ENCODE data around the gene KIAA1671. TPM values are rescaled to one million over a fixed set of nuclear protein-coding genes. Genes with fewer than 3 reads are reported as not detected.
"Not testable (repeated sequence)": the region's sequence is repeated elsewhere in the genome, so short reads cannot be mapped to it uniquely, and the experiment has no call there.

KIAA1671 gene
- 7.1 and 7.5 TPM in 2 replicates for total RNA-seq (2014; rRNA removed; shearing (Covaris generic))
- polyA plus RNA-seq (2014; cell fraction: nucleus; rRNA removed), result 2.8 and 5.3 TPM in 2 replicates

DNA sequence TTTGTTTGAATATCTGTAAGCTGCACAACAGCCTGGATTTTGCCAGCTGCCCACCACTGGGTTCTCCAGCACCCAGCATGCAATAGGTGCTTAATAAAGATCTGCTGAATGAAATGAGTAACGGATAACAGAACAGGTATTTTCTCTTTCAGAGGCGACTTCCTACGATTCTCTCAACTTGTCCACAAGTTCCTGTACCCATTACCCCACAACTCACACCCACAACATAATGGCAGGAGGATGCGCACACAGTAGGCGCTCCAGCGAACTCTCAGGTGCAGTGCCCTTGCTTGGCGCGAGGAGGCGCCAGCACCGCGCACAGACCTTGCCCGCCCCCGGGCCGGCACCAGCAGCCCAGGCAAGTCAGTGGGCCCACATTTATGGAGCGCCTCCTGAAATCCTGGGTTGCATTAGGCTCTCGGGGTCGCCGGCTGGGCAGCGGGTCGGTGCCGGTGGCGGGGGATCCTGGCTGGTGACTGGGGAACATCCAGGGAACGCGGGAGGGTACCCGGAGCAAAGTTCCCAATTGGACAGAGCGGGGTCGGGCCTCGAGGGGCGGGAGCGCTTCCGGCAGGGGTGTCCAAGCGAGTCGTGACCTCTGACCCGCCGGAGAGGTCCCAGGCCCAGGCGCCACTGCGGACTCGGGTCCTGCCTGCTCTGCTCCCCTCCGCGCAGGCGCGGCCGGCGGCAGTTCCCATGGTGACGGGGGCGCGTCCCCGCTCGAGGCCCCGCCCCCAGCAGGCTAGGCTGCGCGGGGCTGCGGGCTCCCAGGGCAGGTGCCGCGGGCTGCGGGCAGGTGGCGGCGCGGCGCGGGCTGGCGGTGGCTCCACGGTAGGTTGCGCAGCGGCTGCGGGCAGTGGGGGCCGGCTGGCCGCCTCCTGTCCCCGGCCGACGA lies at the start of gene KIAA1671:
TSS of gene KIAA1671 (plus strand) at position 775 of the 895 bp plus-strand sequence. CDS start 75,284 bp downstream, outside the sequence.
- peak; percentile 75 for DNase-seq (ENCODE audit: extremely low read depth, low read depth)

DNA sequence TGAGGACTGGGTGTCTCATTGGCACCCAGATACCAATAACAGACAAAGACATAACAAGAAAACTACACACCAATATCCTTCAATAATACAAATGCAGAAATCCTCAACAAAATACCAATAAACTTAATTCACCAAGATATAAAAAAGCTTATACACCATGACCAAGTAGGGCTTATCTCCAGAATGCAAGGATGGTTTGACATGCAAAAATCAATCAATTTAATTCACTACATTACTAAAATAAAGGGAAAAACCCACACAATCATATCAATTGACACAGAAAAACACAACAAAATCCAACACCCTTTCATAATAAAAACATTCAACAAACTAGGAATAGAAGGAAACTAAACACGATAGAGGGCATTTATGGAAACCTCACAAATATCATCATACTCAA lies 46.6 kb upstream of the KIAA1671 start:
- DNase-seq (ENCODE audit: extremely low read depth, low read depth), result no peak

DNA sequence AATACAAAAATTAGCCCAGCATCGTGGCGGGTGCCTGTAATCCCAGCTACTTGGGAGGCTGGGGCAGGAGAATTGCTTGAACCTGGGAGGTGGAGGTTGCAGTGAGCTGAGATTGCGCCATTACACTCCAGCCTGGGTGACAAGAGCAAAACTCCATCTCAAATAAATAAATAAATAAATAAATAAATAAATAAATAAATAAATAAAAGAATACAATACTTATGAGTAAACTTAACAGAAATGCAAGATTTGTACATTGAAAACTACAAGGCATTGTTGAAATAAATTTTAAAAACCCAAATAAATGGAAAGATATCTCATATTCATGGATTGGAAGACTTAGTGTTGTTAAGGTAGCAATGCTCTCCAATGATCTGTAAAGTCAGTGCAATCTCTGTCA lies 45.4 kb upstream of the KIAA1671 start:
- DNase-seq (ENCODE audit: extremely low read depth, low read depth), result not testable (repeated sequence)

DNA sequence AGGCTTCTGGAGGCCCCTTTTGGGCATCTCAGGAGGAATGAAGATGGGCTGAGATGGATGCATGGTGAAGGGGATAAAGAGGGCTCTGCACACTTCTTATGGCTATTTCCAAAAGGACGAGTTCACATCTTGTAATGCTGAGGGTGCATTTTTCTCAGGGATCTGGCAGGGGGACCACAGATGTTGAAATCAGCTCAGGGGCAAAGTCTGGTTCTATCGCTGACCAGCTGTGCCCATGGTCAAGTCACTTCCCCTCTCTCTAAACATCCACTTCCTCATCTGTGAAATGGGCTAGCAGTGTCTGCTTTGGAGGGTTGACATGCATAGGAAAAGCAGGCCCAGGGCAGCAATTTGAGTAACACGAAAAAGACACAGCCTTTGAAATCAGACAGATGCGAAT lies 32.5 kb upstream of the KIAA1671 start:
- DNase-seq (ENCODE audit: extremely low read depth, low read depth), result no peak

DNA sequence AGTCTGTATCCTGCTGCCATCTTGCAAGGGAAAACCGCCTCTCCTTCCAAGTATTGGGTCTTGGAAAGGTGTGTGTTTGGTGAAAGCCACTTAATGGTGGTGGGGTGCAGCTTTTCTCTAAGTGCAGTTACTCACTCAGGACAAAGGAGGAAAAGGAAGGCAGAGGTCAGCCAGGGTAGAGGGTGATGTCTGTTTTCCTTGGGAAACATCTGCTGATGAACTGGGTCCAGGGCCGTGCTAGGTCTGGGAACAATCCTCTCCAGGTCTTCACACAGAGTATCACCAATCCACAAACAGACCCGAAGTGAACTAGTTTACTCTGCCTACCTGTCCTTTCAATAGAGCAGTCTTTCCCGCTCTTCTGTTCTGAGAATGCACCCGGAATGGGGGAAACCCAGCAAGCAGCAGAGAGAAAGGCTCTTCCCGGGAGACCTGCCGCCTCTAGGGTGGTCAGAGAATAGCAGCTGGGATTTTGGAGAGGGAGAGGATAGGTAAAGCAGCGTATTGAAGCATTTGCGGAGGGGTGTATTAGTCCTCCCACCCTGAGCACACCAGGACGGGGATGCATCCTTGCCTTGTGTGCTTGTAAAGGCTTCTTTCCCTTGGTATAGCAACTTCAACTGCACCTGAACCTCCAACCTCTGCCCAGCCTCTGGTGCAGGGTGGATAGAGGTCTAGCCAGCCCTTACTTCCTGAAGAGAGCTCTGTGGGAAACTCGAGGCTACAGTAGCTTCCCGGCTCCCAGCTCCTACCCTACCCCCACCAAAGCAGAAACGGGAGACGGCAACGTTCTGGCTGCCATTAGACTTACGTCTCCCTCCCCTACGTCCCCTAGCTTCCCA lies 26.7 kb upstream of the KIAA1671 start:
- DNase-seq (ENCODE audit: extremely low read depth, low read depth), result no peak

DNA sequence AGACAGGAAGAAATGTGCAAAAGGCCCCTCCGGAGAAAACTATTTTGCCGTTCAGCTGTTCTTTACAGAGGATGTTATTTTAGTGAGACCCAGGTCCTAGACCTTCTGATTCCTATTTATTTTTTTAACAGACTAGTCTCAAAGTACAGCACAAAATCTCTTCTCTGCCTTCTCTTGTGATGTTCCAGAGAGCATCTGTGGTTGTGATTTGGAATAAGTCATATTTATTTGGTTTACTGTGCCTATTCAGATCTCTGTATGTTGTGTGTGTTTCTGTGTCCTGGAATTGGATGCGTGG lies 26.1 kb upstream of the KIAA1671 start:
- DNase-seq (ENCODE audit: extremely low read depth, low read depth), result no peak

DNA sequence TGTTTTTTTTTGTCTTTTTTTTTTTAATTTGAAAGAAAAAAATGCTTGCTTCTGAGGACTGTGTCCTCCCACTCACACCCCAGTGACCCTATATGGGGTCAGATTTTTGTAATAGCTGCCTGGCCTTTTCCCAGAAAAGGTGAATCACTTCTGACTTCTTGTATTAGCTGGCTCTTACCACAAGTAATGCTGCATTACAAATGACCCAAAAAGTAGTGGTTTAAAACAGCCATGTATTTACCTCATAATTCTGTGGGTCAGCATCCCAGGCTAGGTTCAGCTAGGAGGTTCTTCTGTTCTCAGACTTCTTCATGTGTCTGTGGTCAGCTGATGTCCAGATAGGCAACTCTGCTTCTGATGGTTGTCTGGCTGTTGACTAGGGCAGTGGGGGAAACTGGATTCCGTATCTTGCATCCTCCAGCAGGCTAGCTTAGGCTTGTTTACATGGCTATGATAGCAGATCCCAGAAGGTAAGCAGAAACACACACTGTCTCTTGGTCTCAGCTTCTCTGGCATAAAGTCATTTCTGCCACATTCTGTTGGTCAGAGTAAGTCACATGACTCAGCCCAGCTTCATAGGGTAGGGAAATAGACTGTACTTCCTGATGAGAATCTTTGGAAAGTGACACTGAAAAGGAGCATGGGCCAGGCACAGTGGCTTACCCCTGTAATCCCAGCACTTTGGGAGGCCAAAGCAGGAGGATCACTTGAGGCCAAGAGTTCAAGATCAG lies 25.5 kb upstream of the KIAA1671 start:
- DNase-seq (ENCODE audit: extremely low read depth, low read depth), result no peak

DNA sequence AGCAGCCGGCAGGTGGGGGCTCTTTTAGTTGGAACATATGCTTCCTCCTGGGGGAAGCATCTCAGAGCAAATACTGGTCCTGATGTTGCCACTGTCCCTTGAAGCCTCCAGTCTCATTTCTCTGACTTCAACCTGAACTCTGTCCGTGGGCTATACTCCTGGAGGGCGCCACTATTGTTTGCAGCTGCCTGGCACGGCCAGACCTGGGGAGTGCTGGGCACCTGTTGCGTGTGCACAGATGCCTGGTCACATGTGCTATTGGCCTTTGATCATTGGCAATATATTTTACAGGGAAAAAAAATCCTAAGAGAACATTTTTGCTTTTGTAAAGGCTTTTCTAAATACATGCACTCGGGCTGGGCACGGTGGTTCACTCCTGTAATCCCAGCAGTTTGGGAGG lies 24.2 kb upstream of the KIAA1671 start:
- no peak for DNase-seq (ENCODE audit: extremely low read depth, low read depth)

DNA sequence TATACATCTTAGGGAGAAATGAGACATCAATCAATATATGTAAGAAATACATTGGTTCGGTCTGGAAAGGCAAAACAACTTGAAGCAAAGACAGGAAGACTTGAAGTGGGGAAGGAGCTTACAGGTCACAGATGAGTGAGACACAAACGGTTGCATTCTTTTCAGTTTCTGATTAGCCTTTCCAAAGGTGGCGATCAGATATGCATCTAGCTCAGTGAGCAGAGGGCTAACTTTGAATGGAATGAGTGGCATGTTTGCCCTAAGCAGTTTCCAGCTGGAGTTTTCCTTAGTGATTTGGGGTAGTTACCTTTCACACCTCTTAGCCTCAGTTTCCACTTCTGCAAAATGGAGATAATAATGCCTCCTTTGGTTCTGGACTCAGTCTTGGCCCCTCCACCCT lies 21.8 kb upstream of the KIAA1671 start:
- no peak for DNase-seq (ENCODE audit: extremely low read depth, low read depth)

DNA sequence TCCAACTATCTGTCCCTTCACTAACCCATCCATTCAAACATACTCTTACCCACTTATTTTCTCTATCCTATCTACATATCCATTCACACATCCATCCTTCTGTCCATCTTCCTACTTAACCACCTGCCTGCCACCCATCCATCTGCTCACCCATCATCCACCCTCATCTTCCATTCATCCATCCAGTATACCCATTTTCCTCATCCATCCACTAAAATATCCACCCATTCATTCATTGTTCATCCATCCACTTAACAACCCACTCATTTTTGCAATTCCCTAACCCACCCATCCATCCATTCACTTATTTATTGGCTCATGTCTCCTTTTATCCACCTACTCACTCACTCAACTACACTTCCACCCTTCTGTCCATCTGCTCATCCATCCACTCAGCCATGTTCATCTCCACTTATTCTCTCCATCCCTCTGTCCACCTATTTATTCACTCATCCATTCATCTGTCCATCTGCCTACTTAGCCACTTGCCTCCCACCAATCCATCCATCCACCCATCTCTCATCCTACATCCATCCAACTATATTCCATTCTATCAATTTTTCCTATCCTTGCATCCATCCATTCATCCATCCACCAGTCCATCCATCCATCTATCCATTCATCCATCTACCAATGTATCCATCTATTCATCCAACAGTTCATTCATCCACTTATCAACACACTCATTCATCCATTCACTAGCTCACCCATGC lies 16.6 kb upstream of the KIAA1671 start:
- no peak for DNase-seq (ENCODE audit: extremely low read depth, low read depth)

DNA sequence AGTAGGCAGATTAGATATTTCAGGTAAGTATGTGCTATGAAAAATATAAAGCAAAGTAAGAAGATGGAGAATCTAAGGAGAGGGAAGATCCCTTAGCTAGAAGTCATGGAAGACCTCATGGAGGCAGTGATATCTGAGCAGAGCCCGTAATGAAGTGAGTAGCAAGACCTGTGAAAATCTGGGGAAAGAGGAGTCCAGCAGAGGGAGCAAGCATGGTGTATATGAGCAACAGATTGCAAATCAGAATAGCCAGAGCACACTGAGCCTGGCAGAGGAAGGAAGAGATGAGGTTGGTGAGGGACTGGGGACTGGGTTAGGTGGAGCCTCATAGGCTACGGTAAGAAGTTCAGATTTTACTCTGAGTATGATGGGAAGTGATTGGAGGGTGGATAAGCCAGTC lies 15.4 kb upstream of the KIAA1671 start:
- peak; percentile 34 for DNase-seq (ENCODE audit: extremely low read depth, low read depth)

DNA sequence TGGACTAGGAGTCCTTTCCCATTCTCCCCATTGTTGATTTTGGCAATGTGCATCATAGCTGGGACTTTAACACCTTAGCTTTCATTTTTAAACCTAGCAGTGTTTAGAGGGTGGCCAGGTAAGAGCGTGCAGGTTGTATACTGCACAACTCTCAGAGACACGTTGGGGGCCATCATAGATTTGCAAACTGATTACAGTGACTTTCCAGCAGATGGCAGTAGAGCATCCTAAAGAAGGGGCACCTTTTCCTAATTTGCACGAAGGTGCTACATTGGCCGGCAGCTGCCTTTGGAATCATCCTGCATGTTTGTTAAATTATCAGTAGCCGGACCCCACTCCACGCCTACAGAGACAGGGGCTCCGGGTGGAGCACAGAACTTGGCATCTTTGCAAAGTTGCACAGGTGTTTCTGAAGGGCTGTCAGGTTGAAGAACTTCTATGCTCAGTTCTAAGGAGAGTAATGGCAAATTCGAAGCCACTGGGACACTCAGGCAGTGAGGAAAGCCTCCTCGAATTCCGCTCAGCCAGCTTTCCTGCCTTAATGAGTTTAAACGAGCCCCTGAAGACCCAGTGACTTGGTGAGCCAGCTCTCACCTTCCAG lies 13.7 kb upstream of the KIAA1671 start:
- DNase-seq (ENCODE audit: extremely low read depth, low read depth), result peak; percentile 34

DNA sequence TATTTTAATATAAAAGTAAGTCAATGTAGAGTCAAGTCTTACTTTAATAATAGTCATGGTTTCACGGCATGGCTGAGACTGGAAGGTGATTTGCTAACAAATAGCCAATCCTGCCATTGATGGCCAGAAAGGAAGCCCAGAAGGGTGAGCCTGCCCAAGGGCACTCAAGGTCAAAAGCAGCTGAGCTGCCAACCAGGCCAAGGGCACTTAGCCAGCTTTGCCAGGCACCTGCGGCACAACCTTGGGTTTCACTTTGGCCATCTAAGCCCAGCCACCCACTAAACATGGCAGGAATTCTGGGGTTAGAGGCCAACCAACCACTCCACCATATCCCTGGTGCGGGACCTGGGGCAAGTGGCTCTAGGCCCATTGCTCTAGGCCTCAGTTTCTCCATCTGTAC lies 10.2 kb upstream of the KIAA1671 start:
- DNase-seq (ENCODE audit: extremely low read depth, low read depth), result no peak

DNA sequence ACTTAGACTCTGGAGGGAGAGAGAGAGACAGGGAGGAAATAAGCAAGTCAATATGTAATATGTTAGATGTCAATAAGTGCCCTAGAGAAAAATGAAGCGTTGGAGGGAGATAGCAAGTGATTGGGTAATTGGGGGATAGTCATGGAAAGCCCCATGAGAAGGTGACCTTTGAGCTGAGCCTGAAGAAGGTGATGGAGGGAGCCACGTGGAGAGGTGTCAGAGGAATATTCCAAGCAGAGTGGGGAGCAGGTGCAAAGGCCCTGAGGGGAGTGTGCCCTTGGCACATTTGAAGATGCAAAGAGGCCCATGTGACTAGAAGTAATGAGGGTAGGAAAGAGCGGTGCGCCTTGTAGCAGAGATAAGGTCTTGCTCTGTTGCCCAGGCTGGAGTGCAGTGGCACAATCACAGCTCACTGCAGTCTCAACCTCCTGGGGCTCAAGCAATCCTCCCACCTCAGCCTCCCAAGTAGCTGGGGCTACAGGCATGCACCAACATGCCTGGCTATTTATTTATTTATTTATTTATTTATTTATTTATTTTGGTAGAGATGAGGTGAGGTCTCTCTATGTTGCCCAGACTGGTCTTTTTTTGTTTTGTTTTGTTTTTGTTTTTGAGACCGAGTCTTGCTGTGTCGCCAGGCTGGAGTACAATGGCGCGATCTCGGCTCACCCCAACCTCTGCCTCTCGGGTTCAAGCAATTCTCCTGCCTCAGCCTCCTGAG lies 8.1 kb upstream of the KIAA1671 start:
- no peak for DNase-seq (ENCODE audit: extremely low read depth, low read depth)

DNA sequence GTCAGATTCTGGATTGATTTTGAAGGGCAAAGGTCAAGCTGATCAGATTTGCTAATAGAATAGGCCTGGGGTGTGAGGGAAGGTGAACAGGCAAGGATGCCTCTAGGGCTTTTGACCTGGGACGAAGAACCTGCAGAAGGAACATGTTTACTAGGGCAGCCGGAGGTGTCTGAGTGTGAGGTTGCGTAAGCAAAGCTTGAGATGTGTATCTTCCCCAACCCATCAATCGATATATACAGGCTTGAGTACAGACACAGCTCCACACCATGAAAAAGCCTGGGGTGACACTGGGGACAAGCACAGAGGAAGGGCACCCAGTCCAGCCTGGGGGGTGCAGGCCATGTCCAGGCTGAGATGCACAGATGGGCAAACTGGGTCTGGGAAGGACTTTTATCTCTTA lies 7.1 kb upstream of the KIAA1671 start:
- DNase-seq (ENCODE audit: extremely low read depth, low read depth), result no peak

DNA sequence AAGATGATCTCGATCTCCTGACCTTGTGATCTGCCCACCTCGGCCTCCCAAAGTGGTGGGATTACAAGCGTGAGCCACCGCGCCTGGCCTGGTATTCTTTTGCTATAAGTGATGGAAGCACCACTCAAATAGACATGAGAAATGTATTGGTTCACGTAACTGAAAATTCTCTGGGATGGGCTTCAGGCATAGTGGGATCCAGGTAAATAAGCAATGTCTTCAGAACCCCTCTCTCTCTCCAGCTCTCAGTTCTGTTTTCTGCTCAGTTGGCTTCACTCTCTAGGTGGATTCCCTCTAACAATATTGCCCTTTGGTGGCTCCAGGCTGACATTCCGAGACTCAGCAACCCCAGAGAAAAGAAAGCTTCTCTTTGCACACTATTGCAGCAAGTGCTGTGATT lies 5.1 kb upstream of the KIAA1671 start:
- DNase-seq (ENCODE audit: extremely low read depth, low read depth), result no peak

DNA sequence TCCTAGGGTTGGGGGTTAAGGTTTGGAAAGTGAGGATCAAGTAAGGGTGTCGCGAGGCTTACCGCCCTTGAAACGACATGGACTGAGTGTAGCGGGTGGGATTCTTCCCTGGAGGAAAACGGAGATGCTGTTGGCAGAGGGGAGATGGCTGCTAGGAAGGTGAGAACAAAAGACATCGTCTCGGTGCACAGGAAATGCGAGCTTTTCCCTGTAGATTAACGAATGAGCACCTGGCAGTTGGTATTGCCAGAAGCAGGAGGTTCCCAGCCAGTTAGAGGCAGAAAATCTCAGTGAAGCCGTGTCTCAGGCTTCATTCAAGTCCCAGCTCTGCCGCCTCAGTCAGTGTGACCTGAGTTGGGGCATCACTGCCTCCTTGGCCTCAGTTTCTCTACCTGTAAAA lies 4.6 kb upstream of the KIAA1671 start:
- DNase-seq (ENCODE audit: extremely low read depth, low read depth), result no peak

DNA sequence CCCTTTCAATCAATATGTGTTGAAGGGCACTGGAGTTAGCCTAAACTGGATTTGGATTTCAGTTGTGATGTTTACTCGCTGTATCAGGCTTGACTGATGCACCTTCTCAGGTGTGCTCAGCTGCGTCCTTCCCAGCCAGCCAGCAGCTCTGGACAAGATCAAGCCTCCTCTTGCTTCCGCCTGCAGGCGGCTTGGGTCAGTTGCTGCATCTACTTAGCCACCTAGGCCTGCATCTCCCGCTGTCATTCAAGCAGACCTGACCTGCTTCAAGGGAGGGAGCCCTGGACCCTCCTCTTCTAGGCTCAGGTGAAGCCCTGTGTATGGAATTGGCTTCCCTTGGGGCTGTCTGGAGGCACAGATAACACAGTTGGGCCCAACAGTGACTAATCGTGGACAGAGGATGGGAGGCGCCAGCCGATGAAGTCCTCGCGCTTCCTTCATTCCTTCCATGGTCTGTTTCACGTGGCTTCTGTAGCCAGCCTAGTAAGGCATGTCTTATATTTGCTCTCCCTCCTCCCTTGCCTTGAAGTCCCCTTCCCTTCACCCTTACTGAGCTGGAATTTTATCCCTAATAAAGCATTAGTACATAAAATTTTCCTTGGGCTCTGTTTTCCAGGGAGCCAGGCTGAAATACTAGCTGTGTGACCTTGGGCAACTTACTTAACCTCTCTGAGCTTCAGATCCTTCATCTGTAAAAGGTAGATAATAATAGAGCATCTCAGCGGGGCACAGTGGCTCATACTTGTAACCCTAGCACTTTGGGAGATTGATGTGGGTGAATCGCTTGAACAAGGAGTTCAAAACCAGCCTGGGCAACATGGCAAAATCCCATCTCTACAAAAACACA lies 3.9 kb upstream of the KIAA1671 start:
- DNase-seq (ENCODE audit: extremely low read depth, low read depth), result no peak

Data from NCI-H460 (cell line).